Measurements from ENCODE around the gene PDE4D. TPM values are rescaled to one million over a fixed set of nuclear protein-coding genes. Genes with fewer than 3 reads are reported as not detected.

The PDE4D gene
- total and polyA plus RNA-seq, 2 experiments from 2014 or later = 4.3 to 9.7 TPM

DNA sequence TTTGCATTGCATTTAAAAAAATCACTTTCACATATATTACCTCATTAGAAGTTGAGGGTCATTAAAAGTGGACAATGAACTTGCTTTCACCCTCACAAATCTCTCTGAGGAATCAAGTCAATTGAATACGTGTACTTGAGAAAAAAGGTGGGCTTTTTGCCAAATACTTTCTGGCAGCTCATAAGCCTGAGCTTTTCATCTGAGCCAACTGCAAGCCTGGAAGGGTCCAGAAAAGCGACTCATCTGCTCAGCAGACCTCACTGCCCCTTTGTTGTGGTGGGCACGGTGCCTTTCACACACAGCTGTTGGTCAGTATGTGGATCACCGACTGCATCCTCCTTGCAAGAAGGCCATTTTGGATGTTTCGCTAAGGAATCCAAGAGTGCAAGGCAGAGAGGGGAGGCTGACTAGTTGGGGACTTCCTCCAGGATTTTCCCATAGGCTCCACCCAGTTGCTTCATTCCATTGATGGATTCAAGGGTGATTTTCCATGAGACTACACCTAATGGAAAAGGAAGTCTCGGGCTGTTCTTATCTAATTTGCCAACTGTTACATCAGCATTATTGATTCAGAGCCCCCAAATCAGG is 564.7 kb downstream of the PDE4D start:
- TF ChIP-seq EZH2phosphoT487 (IDR thresholded peaks at IDR 0.05; ENCODE audit: insufficient read depth, low read depth) (no peak), EZH2 (IDR thresholded peaks at IDR 0.05; ENCODE audit: insufficient read depth, poor library complexity, severe bottlenecking) (no peak)
- no peak overlapping the region for H3K27ac ChIP-seq
- H3K36me3 ChIP-seq (ENCODE audit: low read depth) = no peaks in the 10 kb centered on the region
- no peaks in the 10 kb centered on the region for H3K4me1 ChIP-seq (ENCODE audit: insufficient read depth)
- H2AFZ ChIP-seq = no peak overlapping the region
- no peak overlapping the region for H3K4me3 ChIP-seq
- no peaks in the 10 kb centered on the region for H3K79me2 ChIP-seq (ENCODE audit: insufficient read depth)
- H3F3A ChIP-seq (ENCODE audit: insufficient read depth) = no peaks in the 10 kb centered on the region
- no peaks in the 10 kb centered on the region for H3K9me2 ChIP-seq (ENCODE audit: insufficient read depth)
- no peaks in the 10 kb centered on the region for H4K20me1 ChIP-seq (ENCODE audit: insufficient read depth)
- H3K9ac ChIP-seq = no peak overlapping the region
- no peak for DNase-seq
- H3K4me2 ChIP-seq (ENCODE audit: unreplicated experiment) = no peak overlapping the region
- H3K9me3 ChIP-seq (ENCODE audit: low read depth) = no peaks in the 10 kb centered on the region
- no peaks in the 10 kb centered on the region for H3K27me3 ChIP-seq (replicated peaks; ENCODE audit: insufficient read depth)
- in situ Hi-C loops (cut with MboI) = no loop called here
- WGBS, 2 experiments (ENCODE audit: low coverage in 1 of 2, low lambda C conversion rate in 2 of 2, missing lambda C conversion rate in 2 of 2) = 37 to 40% methylated on average over 6 of the region's 6 CpGs

DNA sequence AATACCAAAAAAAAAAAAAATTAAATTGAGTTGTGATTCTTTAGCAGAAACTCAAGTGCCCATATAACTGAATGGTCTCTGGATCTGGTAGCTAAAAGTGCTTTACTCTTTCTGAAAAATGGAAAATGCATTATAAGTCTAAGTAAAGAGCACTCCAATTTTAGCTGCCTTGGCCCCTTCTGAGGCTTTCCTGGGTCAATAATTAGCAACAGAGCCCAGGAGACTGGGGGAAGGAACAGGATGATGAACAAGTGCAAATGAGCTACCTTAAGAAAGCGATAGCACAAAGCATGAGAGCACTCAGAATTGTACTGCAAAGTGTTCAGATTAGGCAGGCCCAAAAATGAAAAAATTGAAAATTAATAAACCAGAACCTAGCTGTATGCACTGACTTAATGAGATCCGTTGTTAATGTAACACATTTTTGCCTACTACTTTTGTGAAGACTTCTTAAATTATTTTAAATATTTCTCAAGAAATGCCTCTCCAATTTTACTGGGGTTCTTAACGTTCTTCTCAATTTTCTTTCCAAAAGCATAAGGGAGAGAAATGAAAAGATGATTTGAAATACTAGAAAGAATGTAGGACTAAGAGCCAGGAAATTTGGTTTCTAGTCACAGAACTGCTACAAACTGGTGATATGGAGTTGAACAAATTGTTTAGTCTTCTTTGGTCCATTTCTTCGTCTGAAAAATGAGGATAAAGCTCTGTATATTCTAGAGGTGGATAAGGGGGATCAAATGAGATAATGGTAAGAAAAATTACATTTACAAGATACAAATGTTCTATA is 566.1 kb downstream of the PDE4D start:
- in situ Hi-C loops (cut with MboI) = no loop called here
- Histone ChIP-seq H3K9ac (no peak overlapping the region), H3K4me3 (no peak overlapping the region), H3K9me2 (ENCODE audit: insufficient read depth) (no peaks in the 10 kb centered on the region), H2AFZ (no peak overlapping the region), H3K27ac (no peak overlapping the region), H3K27me3 (replicated peaks; ENCODE audit: insufficient read depth) (no peaks in the 10 kb centered on the region), H3K4me1 (ENCODE audit: insufficient read depth) (no peaks in the 10 kb centered on the region), H4K20me1 (ENCODE audit: insufficient read depth) (no peaks in the 10 kb centered on the region), H3K79me2 (ENCODE audit: insufficient read depth) (no peaks in the 10 kb centered on the region), H3K9me3 (ENCODE audit: low read depth) (no peaks in the 10 kb centered on the region), H3K4me2 (ENCODE audit: unreplicated experiment) (no peak overlapping the region), H3K36me3 (ENCODE audit: low read depth) (no peaks in the 10 kb centered on the region), H3F3A (ENCODE audit: insufficient read depth) (no peaks in the 10 kb centered on the region)
- no peak for DNase-seq
- 32 to 33% methylated on average over 4 of the region's 4 CpGs for WGBS, 2 experiments (ENCODE audit: low coverage in 1 of 2, low lambda C conversion rate in 2 of 2, missing lambda C conversion rate in 2 of 2)
- TF ChIP-seq EZH2 (IDR thresholded peaks at IDR 0.05; ENCODE audit: insufficient read depth, poor library complexity, severe bottlenecking) (no peak), EZH2phosphoT487 (IDR thresholded peaks at IDR 0.05; ENCODE audit: insufficient read depth, low read depth) (no peak)

- Histone ChIP-seq H3K4me3 (no peak overlapping the region), H3K9me3 (ENCODE audit: low read depth) (no peaks in the 10 kb centered on the region), H3K4me1 (ENCODE audit: insufficient read depth) (no peaks in the 10 kb centered on the region), H3K4me2 (ENCODE audit: unreplicated experiment) (no peak overlapping the region), H3K27ac (no peak overlapping the region), H4K20me1 (ENCODE audit: insufficient read depth) (no peaks in the 10 kb centered on the region), H3K36me3 (ENCODE audit: low read depth) (no peaks in the 10 kb centered on the region), H3K9ac (no peak overlapping the region), H3F3A (ENCODE audit: insufficient read depth) (no peaks in the 10 kb centered on the region), H3K79me2 (ENCODE audit: insufficient read depth) (no peaks in the 10 kb centered on the region), H3K27me3 (replicated peaks; ENCODE audit: insufficient read depth) (no peaks in the 10 kb centered on the region), H3K9me2 (ENCODE audit: insufficient read depth) (no peaks in the 10 kb centered on the region), H2AFZ (no peak overlapping the region)
- in situ Hi-C loops (cut with MboI) = no loop called here
- WGBS, 2 experiments (ENCODE audit: low coverage in 1 of 2, low lambda C conversion rate in 2 of 2, missing lambda C conversion rate in 2 of 2) = 50 to 51% methylated on average over 2 of the region's 2 CpGs
- DNase-seq = no peak
- no peak for TF ChIP-seq EZH2phosphoT487 (IDR thresholded peaks at IDR 0.05; ENCODE audit: insufficient read depth, low read depth)
- TF ChIP-seq EZH2 (IDR thresholded peaks at IDR 0.05; ENCODE audit: insufficient read depth, poor library complexity, severe bottlenecking) = no peak
Observed at GRCh38 chr5:59326596-59326995, 566.9 kb downstream of the PDE4D start.

DNA sequence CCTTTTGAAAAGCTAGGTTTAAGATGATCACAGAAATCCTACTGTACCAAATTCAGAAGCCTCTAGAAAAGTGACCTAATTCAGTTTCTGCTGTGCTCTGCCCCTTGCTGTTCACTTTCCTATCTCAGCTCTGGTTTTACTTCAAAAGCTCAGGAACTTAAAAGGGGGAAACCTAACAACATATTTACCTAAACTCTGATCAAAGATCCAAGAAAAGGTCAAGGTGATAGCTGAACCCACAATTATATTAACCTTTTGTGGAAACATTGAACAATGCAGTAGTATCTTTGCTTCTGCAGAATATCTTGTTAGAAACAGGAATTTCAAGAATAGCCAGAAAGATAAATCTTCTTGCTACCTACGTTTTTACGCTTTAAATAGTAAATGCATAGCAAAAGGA is 568.5 kb downstream of the PDE4D start:
- WGBS, 2 experiments (ENCODE audit: low coverage in 1 of 2, low lambda C conversion rate in 2 of 2, missing lambda C conversion rate in 2 of 2) = 52 to 55% methylated on average over 2 of the region's 2 CpGs
- H3K36me3 ChIP-seq (ENCODE audit: low read depth) = no peaks in the 10 kb centered on the region
- no peaks in the 10 kb centered on the region for H3K4me1 ChIP-seq (ENCODE audit: insufficient read depth)

More for the DNA sequence above, 568.5 kb downstream of the PDE4D start:
- in situ Hi-C loops (cut with MboI) = no loop called here
- no peaks in the 10 kb centered on the region for H3F3A ChIP-seq (ENCODE audit: insufficient read depth)
- H3K79me2 ChIP-seq (ENCODE audit: insufficient read depth) = no peaks in the 10 kb centered on the region
- H3K27me3 ChIP-seq (replicated peaks; ENCODE audit: insufficient read depth) = no peaks in the 10 kb centered on the region
- TF ChIP-seq EZH2 (IDR thresholded peaks at IDR 0.05; ENCODE audit: insufficient read depth, poor library complexity, severe bottlenecking) = no peak
- TF ChIP-seq EZH2phosphoT487 (IDR thresholded peaks at IDR 0.05; ENCODE audit: insufficient read depth, low read depth) = no peak
- H2AFZ ChIP-seq = no peak overlapping the region
- no peak overlapping the region for H3K9ac ChIP-seq
- no peaks in the 10 kb centered on the region for H3K9me2 ChIP-seq (ENCODE audit: insufficient read depth)
- no peak overlapping the region for H3K27ac ChIP-seq
- no peaks in the 10 kb centered on the region for H4K20me1 ChIP-seq (ENCODE audit: insufficient read depth)
- DNase-seq = no peak
- no peak overlapping the region for H3K4me3 ChIP-seq
- H3K4me2 ChIP-seq (ENCODE audit: unreplicated experiment) = no peak overlapping the region
- no peaks in the 10 kb centered on the region for H3K9me3 ChIP-seq (ENCODE audit: low read depth)

Data from GM23248 (cell line).